SK-N-SH treated with all-trans-retinoic acid at 6 μM for 48 hours (cell line): ENCODE data around the gene PLXNA4.

Experiments used
- ATAC-seq: fragments of 200-7000 bp; cut with Tn5 transposase; 3 replicates; pipeline ENCODE4 v1.9.1; 2020; ENCODE audit warnings: mild to moderate bottlenecking, moderate library complexity
- BACH2 ChIP-seq: fragments of 250-450 bp; sonication (Bioruptor Pico); IDR thresholded peaks from 2 replicates; pipeline ENCODE4 v1.9.0; 2021; ENCODE audit warnings: mild to moderate bottlenecking, borderline replicate concordance
- CREB5 ChIP-seq: fragments of 250-450 bp; sonication (Bioruptor Pico); IDR thresholded peaks from 2 replicates; pipeline ENCODE4 v1.5.1; 2020; ENCODE audit warnings: low read depth, mild to moderate bottlenecking, moderate library complexity
- CSDC2 ChIP-seq: fragments of 250-450 bp; sonication (Bioruptor Pico); IDR thresholded peaks from 2 replicates; pipeline ENCODE4 v1.5.0; 2020; ENCODE audit warnings: mild to moderate bottlenecking, moderate library complexity
- ESRRG ChIP-seq: fragments of 250-450 bp; sonication (Bioruptor Pico); IDR thresholded peaks from 2 replicates; pipeline ENCODE4 v1.6.1; 2021; ENCODE audit warnings: mild to moderate bottlenecking
- GLIS3 ChIP-seq: fragments of 250-450 bp; sonication (Bioruptor Pico); IDR thresholded peaks from 2 replicates; pipeline ENCODE4 v1.5.0; 2020; ENCODE audit warnings: mild to moderate bottlenecking, moderate library complexity
- ISL1 ChIP-seq: fragments of 250-450 bp; sonication (Bioruptor Pico); IDR thresholded peaks from 2 replicates; pipeline ENCODE4 v2.1.2; 2022; ENCODE audit warnings: mild to moderate bottlenecking, moderate library complexity
- OSR1 ChIP-seq: fragments of 250-450 bp; sonication (Bioruptor Pico); IDR thresholded peaks from 2 replicates; pipeline ENCODE4 v1.8.0; 2022; ENCODE audit warnings: moderate library complexity, mild to moderate bottlenecking, inconsistent platforms
- PATZ1 ChIP-seq: fragments of 250-450 bp; sonication (Bioruptor Pico); IDR thresholded peaks from 2 replicates; pipeline ENCODE4 v1.8.0; 2020; ENCODE audit warnings: mild to moderate bottlenecking, moderate library complexity, borderline replicate concordance
- PPARA ChIP-seq: fragments of 250-450 bp; sonication (Bioruptor Pico); IDR thresholded peaks from 2 replicates; pipeline ENCODE4 v1.5.0; 2020; ENCODE audit warnings: mild to moderate bottlenecking, borderline replicate concordance
- RARB ChIP-seq: fragments of 250-450 bp; sonication (Bioruptor Pico); IDR thresholded peaks from 2 replicates; pipeline ENCODE4 v1.8.0; 2021; ENCODE audit warnings: mild to moderate bottlenecking, moderate library complexity
- SNAI2 ChIP-seq: fragments of 250-450 bp; sonication (Bioruptor Pico); IDR thresholded peaks from 2 replicates; pipeline ENCODE4 v1.5.0; 2020; ENCODE audit warnings: mild to moderate bottlenecking, moderate library complexity
- TOX ChIP-seq: fragments of 250-450 bp; sonication (Bioruptor Pico); IDR thresholded peaks from 2 replicates; pipeline ENCODE4 v1.8.0; 2021; ENCODE audit warnings: mild to moderate bottlenecking, moderate library complexity, borderline replicate concordance
- TSHZ2 ChIP-seq: fragments of 250-450 bp; sonication (Bioruptor Pico); IDR thresholded peaks from 2 replicates; pipeline ENCODE4 v1.5.0; 2020; ENCODE audit warnings: mild to moderate bottlenecking, moderate library complexity
- ZC3H10 ChIP-seq: fragments of 250-450 bp; sonication (Bioruptor Pico); IDR thresholded peaks from 2 replicates; pipeline ENCODE4 v1.5.1; 2021; ENCODE audit warnings: mild to moderate bottlenecking, moderate library complexity
- ZFP30 ChIP-seq: fragments of 450-650 bp; formaldehyde crosslinking; IDR thresholded peaks from 2 replicates; pipeline ENCODE4 v1.5.0; 2022; ENCODE audit warnings: mild to moderate bottlenecking, moderate library complexity
- ZNF565 ChIP-seq: fragments of 450-650 bp; formaldehyde crosslinking; conservative IDR thresholded peaks from 2 replicates; pipeline ENCODE4 v1.5.0; 2020; ENCODE audit warnings: low read depth, mild to moderate bottlenecking, moderate library complexity
- ZNF70 ChIP-seq: fragments of 450-650 bp; formaldehyde crosslinking; IDR thresholded peaks from 2 replicates; pipeline ENCODE4 v1.5.0; 2020; ENCODE audit warnings: mild to moderate bottlenecking, moderate library complexity
- ZNF8 ChIP-seq: fragments of 450-650 bp; formaldehyde crosslinking; IDR thresholded peaks from 2 replicates; pipeline ENCODE4 v1.5.0; 2020; ENCODE audit warnings: mild to moderate bottlenecking, moderate library complexity
- TF ChIP-seq, protein P1 (sequence below): fragments of 250-450 bp; sonication (Bioruptor Pico); IDR thresholded peaks from 2 replicates; pipeline ENCODE4 v1.5.1; 2021; ENCODE audit warnings: mild to moderate bottlenecking, moderate library complexity
- TF ChIP-seq, protein P2 (sequence below): fragments of 250-450 bp; sonication (Bioruptor Pico); IDR thresholded peaks from 2 replicates; pipeline ENCODE4 v1.8.0; 2021; ENCODE audit warnings: low read depth, mild to moderate bottlenecking, moderate library complexity, borderline replicate concordance

The PLXNA4 gene

DNA sequence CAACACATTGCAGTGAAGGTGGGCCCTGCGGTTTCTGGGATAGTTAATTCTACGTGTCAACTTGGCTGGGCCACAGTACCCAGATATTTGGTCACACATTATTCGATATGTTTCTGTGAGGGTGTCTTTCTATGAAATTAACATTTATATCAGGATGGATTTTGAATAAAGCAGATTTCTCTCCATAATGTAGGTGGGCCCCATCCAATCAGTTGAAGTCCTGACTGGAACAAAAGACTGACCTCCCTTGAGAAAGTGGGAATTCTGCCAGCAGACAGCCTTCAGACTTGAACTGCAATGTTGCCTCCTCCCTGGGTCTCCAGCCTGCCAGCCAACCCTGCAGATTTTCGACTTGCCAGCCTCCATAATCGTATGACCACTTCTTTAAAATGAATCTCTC lies 420.6 kb downstream of the PLXNA4 start:
- TF ChIP-seq GLIS3 (CRISPR knock-in tag) (no peak), TOX (CRISPR knock-in tag) (no peak), SNAI2 (CRISPR knock-in tag) (no peak), CSDC2 (CRISPR knock-in tag) (no peak), ZNF565 (CRISPR knock-in tag) (no peak), PPARA (CRISPR knock-in tag) (no peak), ESRRG (CRISPR knock-in tag) (no peak), ZC3H10 (no peak)
- ATAC-seq: no peak

DNA sequence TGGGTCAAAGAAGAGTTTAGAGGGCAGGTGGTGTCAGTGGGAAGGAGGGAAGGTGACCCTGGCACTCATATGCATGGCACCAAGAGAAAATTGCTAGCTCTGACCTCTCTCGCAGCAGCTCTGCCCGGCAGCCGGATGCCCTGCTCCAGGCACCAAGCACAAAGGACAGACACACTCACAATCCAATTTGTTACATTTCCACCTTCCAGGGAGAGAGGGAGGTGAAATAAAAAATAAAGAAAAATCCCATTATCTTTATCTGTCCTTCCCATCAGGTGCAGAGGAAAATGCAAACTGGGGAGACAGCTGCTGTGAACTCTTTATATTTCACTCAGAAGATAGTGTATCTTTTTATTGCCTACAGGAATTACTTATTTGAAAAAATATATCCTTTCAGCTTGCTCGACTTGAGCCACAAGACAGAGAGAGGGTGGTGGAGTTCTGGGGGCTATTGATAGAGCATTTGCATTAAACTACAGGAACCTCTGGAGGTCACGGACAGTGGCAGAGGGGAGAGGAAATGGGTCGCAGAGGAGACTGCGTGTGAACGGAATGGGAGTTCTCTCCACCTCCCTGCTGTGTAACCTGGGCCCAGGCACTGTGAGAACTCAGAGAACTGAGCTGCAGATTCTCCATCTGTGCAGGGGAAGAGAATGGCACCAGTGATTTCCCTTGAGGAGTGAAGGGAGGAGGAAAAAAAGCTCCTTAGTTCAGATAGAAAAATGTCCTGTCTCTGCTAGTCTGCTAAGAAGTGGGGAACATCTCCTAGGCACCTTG lies 421.4 kb downstream of the PLXNA4 start:
- no peak for ATAC-seq
- TF ChIP-seq SNAI2 (CRISPR knock-in tag) (no peak), ZC3H10 (no peak), ZNF565 (CRISPR knock-in tag) (no peak)

DNA sequence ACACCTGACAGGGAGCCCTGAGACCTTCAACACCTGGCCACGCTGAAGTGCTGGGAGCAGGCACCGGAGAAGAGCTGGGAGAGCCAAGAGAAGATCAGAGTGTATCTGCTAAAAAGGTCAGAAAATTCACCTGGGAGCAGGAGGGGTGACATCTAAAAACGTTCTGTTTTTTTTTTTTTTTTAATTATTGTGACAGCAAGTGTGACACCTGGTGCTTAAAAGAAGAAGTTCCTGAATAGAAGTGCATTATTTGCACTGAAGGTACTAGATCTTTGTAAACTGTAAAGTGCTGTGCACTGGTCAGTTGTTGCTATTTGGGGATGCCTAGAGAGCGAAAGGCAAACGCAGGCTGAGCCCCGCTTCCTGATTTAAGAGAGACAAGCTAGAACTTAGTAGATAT lies 422.0 kb downstream of the PLXNA4 start:
- no peak for ATAC-seq
- no peak for TF ChIP-seq ZNF8 (CRISPR knock-in tag)
- TF ChIP-seq, protein P1, sequence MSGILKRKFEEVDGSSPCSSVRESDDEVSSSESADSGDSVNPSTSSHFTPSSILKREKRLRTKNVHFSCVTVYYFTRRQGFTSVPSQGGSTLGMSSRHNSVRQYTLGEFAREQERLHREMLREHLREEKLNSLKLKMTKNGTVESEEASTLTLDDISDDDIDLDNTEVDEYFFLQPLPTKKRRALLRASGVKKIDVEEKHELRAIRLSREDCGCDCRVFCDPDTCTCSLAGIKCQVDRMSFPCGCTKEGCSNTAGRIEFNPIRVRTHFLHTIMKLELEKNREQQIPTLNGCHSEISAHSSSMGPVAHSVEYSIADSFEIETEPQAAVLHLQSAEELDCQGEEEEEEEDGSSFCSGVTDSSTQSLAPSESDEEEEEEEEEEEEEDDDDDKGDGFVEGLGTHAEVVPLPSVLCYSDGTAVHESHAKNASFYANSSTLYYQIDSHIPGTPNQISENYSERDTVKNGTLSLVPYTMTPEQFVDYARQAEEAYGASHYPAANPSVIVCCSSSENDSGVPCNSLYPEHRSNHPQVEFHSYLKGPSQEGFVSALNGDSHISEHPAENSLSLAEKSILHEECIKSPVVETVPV: no peak
- TF ChIP-seq ZFP30 (CRISPR knock-in tag): no peak
- TF ChIP-seq RARB (CRISPR knock-in tag): no peak
- no peak for TF ChIP-seq TOX (CRISPR knock-in tag)
- TF ChIP-seq CSDC2 (CRISPR knock-in tag): no peak
- no peak for TF ChIP-seq ESRRG (CRISPR knock-in tag)
- no peak for TF ChIP-seq SNAI2 (CRISPR knock-in tag)
- TF ChIP-seq, protein P2, sequence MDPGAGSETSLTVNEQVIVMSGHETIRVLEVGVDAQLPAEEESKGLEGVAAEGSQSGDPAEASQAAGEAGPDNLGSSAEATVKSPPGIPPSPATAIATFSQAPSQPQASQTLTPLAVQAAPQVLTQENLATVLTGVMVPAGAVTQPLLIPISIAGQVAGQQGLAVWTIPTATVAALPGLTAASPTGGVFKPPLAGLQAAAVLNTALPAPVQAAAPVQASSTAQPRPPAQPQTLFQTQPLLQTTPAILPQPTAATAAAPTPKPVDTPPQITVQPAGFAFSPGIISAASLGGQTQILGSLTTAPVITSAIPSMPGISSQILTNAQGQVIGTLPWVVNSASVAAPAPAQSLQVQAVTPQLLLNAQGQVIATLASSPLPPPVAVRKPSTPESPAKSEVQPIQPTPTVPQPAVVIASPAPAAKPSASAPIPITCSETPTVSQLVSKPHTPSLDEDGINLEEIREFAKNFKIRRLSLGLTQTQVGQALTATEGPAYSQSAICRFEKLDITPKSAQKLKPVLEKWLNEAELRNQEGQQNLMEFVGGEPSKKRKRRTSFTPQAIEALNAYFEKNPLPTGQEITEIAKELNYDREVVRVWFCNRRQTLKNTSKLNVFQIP (CRISPR knock-in tag): no peak
- no peak for TF ChIP-seq ZNF565 (CRISPR knock-in tag)
- no peak for TF ChIP-seq ISL1 (CRISPR knock-in tag)
- no peak for TF ChIP-seq BACH2
- no peak for TF ChIP-seq ZC3H10
- no peak for TF ChIP-seq TSHZ2 (CRISPR knock-in tag)
- no peak for TF ChIP-seq GLIS3 (CRISPR knock-in tag)
- TF ChIP-seq PPARA (CRISPR knock-in tag): no peak
- TF ChIP-seq PATZ1 (CRISPR knock-in tag): no peak
- no peak for TF ChIP-seq ZNF70 (CRISPR knock-in tag)
- TF ChIP-seq OSR1: no peak
- no peak for TF ChIP-seq CREB5 (CRISPR knock-in tag)
